Middle frontal gyrus (tissue), 1 donor: ENCODE data around the gene SCN10A.

Experiments used
- DNase-seq: peaks from one replicate; pipeline ENCODE4 v3.0.0-alpha.2; 2015; ENCODE audit warnings: low spot score; ENCODE audit errors: extremely low spot score

The SCN10A gene

GRCh38 chr3:38652934-38653333, 163.1 kb downstream of the SCN10A start:
- no peak for DNase-seq

DNA sequence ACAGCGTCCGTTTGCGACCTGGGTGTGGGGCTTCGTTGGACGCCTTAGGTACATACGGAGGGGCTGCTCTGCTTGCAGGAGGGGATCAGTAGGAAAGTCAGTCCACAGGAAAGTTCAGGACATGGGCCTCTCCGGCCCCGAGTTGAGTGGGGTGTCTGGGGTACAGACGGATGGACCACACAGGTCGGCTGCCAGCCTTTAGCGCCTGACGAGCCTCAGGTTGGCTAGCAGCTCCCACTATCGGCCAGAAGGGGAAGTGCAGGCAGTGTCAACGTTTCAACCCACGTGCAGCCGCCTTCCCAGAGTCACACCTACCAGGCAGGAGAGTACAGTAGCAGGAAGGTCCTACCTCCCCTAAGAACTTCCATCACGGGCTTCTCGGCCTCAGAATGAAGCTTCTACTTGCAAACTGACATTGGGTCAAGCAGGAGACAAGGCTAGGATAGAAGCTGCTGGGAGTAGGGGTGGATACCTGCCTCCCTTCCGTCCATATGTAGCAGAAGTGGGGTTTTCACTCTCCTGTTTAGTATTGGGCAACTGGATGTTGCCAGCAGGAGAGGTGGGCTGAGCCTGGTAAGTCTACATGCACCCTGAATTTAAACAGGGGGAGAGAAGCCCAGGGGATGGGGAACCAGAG, 164.7 kb downstream of the SCN10A start:
- DNase-seq, result no peak

DNA sequence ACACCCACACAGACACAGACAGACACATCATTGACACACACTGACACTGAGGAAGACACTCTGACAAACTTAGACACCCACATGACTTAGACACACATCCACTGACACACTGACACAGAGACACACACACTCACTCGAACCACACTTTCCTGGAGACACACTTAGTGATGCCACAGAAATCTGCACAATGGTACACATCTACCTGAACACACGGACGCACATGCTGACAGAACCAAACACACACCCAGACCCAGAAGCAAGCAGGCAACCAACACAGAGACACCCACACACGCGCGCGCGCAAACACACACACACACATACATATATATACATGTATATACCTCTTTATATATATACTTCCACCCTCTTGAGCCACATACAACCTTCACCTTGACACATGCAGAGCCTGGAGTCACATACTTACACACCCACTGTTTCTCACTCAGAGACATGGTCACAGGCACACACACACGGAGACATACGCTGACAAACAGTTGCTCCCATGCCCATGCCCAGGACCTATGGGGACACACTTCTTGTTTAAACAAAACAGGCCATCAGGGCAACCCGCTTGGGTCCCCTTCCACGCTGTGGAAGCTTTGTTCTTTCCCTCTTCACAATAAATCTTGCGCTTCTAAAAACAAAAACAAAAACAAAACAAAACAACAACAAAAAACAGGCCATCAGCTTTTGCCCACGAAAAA, 165.6 kb downstream of the SCN10A start:
- DNase-seq, result no peak

DNA sequence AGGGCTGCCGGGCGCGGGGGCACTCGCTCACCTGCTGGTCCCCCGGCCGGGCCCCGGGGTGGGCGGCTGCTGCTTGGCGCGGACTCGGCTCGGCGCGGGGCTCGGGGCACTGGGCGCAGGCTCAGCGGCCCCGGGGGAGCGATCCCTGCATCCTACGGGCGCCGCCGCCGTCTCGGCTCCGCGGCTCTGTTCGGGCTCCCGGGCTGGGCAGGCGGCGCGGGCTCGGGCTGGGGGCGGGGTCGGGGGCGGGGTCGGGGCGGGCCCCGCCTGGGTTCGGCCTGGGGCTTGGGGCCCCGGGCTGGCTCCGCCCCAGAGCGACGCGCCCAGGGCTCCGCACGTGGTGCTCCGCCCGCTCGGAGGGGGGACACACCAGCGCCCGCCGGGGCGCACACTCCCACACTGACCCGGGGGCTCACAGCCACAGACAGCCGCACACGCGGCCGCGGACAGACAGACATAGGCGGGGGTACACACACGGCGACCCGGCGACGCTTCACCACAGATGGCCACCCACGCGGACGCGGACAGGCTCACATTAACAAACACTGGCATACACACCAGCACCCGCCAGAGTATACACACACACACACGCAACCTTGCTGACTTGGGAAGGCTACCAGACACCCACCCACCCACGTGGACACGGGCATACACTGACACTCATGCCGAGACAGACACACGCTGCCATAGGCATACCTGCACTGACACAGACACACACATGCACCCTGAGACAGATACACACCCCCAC, 166.3 kb downstream of the SCN10A start, which contains the start of gene SCN5A:
Gene SCN5A, minus strand, starts transcription at position 188 of the 748 bp plus-strand sequence. CDS start 16,380 bp downstream, outside the sequence.
- DNase-seq, result no peak

GRCh38 chr3:38648659-38649499, 167.1 kb downstream of the SCN10A start:
- no peak for DNase-seq

- DNase-seq, result no peak
Measured at GRCh38 chr3:38648024-38648658, 167.9 kb downstream of the SCN10A start.

DNA sequence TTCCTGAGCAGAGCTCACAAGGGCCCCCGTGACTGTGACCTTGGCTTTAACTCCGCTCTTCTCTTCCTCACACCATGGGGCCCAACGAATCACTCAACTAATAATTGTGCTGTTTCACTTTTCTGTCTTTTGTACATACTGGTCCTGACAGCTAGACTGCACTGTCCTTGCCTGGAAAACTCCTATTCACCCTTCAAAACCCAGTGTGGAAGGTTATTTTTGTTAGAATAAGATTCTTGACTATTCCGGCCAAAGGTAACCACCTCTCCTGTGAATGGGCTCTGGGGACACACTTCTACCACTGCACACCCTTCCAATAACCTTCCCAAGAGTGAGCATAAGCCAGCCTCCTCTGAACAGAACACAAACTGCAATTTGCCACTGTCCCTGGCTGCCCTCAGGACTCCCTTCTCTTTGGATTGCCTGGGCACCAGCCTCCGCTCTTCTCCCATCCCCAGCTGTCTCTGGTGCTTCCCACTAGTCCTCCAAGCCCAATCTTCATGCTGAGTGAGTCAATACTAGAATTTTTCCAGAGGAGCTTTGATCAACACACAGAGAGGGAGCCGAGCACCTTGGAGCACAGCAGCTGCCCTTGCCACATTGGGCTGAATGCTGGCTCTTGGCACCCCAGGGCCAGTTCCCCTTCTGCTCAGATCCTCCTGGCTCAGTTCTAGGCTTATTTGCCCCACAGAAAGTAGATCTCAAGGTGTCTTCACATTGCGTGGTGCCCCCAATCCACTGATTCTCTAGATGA, 168.6 kb downstream of the SCN10A start:
- DNase-seq, result no peak
